Fibroblast of skin of left biceps (primary cell): Measurements from ENCODE around the gene ZFP69.

Experiments used
- DNase-seq, 2 experiments: peaks; one replicate each; pipeline ENCODE4 v3.0.0-alpha.2; 2013; ENCODE audit warnings: low read depth in 2 of 2

Gene ZFP69

DNA sequence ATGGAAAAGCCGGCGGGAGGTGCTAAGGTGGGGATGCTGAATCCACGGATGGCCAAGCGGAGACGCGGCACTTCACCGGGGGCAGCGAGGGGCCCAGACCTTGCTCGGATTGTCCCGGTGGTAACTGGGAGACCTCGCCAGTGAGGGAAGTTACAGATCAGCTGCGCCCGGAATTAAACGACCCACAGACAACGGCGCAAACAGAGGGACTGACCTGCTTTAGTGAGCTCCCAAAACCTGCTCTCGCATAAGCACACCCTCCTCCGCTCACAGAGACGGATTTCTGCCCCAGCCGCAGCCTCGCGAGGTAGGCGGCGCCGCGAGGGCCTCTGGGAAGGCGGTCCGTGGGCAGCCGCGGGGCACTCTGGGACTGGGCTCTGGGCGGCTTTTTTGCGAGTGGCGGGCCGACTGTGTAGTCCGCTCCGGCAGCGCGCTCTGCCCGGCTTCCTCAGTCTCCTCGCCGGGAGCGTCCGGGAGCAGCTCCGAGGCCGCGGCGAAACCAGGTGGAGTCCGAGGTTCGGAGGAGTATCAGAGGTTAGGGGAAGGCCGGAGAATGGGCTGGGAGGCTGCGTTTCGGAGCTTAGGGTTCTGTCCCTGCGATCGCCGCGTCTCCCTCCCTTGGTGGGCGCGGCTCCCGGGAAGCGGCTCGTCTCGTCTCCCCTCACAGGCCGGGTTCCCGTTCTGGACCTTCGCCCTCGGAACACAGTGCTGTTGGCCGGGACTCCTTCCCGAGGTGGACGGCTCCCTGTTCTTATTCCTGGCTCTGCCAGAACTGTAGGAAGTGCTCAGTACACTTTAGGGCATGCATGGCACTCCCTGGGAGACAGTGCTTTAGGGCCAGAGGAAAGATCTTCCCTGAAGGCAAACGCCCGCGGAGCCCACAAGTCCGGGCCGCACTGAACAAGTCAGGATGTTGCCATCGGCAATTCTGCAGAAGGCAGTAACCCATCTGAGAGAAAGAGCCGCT, 31.6 kb downstream of the ZFP69 start, which contains the start of gene EXO5:
Gene EXO5 (plus strand): TSS at position 393 of the 967 bp plus-strand sequence. CDS start 5,778 bp downstream, outside the sequence.
- peak; percentile 32 to 47 for DNase-seq

DNA sequence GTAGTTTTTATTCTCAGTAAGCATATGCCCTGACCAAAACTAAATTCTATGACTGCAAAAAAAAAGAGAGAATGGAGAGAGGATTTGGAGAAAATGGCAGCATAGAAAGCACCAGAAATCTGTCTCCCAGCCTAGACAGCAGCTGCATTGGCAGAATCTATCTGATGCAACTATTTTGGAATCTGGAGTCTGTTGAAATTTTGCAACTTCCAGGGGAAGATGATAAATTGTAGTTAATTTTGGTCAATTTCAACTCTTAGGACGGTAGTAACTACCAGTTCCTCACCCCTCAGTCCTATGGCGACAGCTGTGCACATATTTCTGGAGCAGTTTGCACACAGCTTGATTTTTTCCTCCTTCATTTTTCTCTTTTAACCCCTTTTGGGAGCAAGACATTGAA, 42.4 kb downstream of the ZFP69 start:
- DNase-seq, result no peak

DNA sequence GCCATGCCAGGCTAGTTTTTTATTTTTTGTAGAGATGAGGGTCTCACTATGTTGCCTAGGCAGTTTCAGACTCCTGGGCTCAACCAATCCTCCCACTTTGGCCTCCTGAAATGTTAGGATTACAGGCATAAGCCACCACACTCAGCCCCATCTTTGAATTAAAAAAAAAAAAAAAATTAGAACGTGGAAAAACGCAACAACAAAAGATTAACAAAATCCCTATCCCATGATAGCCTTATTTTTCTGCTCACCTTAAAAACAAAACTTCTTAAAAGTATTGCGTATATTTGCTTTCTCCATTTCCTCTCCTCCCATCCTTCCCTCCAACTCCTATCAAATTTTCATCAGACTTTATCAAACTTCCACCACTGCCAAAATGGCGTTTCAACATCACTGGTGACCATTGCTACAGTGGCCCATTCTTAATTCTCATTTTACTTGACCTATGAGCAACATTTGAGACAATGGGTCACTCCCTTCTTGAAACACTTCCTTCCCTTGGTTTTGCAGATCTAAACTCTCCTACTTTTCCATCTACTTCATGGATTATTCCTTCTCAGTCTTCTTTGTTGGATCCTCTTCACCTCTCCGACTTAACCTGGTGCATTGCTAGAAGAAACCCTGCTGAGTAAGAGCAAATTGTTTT, 53.8 kb downstream of the ZFP69 start:
- DNase-seq, result no peak

DNA sequence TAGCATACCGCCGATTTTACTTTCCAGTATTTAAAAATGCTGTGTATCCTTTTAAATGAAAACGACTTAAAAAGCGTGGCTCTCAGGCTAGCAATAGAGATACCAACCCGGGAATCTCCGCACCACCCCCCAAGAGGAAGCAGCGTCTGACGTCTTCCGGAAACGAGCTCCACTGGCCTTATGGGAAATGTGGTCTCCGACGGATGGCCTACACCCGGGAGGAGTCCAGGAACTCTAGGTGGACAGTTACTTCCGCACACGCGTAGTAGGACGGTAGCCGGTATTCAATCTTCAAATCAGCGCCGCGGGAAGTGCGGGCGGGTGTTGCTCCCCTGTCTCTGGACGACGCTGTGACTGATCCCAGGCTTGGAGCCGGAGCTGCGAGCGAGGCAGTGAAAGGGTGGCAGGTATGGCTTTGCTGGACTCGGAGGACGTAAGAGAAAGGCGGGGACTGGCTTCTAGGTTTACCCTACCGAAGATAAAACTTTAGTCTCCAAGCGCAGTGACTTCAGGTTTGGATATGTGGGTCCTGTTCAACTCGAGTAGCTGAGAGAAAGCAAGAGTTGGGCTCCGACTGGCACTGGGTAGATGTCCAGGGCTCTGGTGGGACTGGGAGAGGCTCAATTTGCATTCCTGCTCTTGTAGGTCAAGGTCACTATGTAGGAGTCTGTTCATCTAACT, 54.4 kb downstream of the ZFP69 start, which contains the start of gene ZNF684:
Gene ZNF684 (plus strand): TSS at position 257 of the 681 bp plus-strand sequence. CDS start 1,530 bp downstream, outside the sequence.
- peak; percentile 81 for DNase-seq

DNA sequence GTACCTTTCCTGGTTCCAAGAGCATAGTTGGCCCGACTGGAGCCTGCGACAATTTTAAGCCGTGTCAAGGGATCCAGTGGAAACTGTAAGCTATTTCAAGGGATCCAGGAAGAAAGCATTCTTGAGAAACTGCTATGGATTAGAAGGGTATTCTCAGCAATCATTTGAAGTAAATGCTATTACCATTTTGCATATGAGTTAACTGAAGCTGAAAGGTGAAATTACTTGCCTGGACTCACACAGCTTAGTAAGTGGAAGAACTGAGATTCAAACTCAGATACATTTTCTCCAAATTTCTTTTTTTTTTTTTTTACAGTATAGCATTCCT, 54.9 kb downstream of the ZFP69 start:
- no peak for DNase-seq

DNA sequence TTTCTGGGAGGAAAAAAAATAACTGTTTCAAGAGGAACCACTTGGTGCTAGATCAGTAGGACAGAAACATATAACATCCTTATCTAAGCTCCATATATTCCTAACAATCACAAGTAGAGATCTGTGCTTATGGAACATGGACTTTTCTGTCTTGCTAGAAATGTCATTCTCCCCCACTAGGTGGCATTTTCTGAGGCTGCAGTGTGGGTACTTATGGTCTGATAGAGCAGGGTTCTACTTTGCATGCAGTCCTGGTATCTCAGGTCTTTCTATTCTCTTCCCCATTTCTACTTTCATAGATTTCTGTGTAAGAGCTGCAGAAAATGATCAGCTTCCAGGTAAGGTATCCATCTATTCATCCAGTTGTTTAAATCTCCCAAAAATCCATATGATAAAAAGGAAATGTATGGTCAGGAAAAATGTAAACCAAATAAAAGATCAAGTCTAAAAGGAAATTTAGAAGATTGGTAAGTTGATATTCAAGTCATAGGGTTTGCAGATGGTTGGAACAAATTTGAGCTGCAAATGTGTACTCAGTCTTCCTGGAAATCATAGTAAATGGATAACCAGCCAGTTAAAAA, 55.8 kb downstream of the ZFP69 start:
- DNase-seq, result no peak

DNA sequence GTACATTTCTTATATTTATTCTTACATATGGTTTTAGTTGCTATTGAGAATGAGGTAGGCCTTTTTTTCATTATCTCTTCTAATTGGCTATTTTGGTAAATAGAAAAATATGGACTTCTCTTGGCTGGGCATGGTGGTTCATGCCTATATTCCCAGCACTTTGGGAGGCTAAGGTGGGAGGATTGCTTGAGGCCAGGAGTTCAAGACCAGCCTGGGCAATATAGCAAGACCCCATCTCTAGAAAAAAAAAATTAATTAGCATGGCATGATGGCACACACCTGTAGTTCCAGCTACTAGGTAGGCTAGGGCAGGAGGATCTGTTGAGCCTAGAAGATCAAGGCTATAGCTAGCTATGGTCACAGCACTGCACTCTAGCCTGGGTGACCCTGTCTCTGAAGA, 57.5 kb downstream of the ZFP69 start:
- no peak for DNase-seq

DNA sequence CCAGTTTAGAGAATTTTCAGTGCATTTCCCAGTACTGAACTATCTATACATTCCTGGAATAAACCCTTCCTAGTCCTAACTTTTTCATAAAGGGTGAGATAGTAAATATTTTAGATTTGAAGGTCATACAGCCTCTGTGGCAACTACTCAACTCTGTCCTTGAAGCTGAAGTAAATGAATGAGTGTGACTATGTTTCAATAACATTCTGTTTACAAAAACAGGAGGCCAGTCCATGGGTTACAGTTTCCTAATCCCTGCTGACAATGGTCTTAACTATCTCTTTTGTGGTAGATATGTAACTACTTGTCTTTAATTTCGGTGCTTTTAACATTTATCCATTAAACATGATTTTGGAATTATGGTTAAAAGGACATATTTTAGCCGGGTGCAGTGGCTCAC, 58.6 kb downstream of the ZFP69 start:
- DNase-seq, result no peak

DNA sequence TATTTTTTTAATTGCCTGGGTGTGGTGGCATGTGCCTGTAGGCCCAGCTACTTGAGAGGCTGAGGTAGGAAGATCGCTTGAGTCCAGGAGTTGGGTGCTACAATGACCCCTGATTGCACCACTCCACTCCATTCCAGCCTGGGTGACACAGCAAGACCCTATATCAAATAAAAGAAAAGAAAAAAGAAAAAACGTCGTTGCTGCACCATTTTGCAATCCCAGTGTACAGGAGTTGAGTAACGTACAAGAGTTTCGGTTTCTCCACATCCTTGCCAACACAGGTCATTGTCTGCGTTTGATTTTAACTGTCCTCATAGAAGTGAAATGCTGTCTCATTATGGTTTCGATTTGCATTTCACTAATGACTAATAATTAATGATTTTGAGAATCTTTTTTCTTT, 62.2 kb downstream of the ZFP69 start:
- no peak for DNase-seq
